Karpas-422 (cell line): Measurements from ENCODE around the gene SUV39H2. TPM values are rescaled to one million over a fixed set of nuclear protein-coding genes. Genes with fewer than 3 reads are reported as not detected.
"Not testable (repeated sequence)": the region's sequence is repeated elsewhere in the genome, so short reads cannot be mapped to it uniquely, and the experiment has no call there.

Experiments
- DNase-seq: peaks from one replicate; pipeline ENCODE4 v3.0.0-alpha.2; 2015
- H2AFZ ChIP-seq: fragments of 200-600 bp; sonication (generic); 2 replicates; pipeline ENCODE4 v1.6.1; 2014; ENCODE audit warnings: antibody characterized with exemption, low read length, mixed read lengths
- H3K27ac ChIP-seq: fragments of 200-600 bp; sonication (generic); 2 replicates; pipeline ENCODE4 v1.5.1; 2014; ENCODE audit warnings: mild to moderate bottlenecking, low read length, moderate library complexity
- H3K27me3 ChIP-seq: fragments of 200-600 bp; sonication (generic); 2 replicates; pipeline ENCODE4 v1.6.1; 2014; ENCODE audit warnings: low read length, mixed read lengths
- H3K36me3 ChIP-seq: fragments of 200-600 bp; sonication (generic); 2 replicates; pipeline ENCODE4 v1.6.1; 2014; ENCODE audit warnings: low read length, mixed read lengths; ENCODE audit not compliant: insufficient read depth
- H3K4me1 ChIP-seq: fragments of 200-600 bp; sonication (generic); 2 replicates; pipeline ENCODE4 v1.6.1; 2014; ENCODE audit warnings: mild to moderate bottlenecking, low read length, mixed read lengths
- H3K4me2 ChIP-seq: fragments of 200-600 bp; sonication (generic); 2 replicates; pipeline ENCODE4 v1.6.1; 2014; ENCODE audit warnings: low read length, low read depth, mild to moderate bottlenecking; ENCODE audit not compliant: poor library complexity, severe bottlenecking
- H3K4me3 ChIP-seq: fragments of 200-600 bp; sonication (generic); 2 replicates; pipeline ENCODE4 v1.5.1; 2014; ENCODE audit warnings: mild to moderate bottlenecking, antibody characterized with exemption, low read length, mixed read lengths
- H3K79me2 ChIP-seq: fragments of 200-600 bp; sonication (generic); 2 replicates; pipeline ENCODE4 v1.6.1; 2014; ENCODE audit warnings: mild to moderate bottlenecking, low read length, mixed read lengths
- H3K9ac ChIP-seq: fragments of 200-600 bp; sonication (generic); 2 replicates; pipeline ENCODE4 v1.6.0; 2014; ENCODE audit warnings: low read length
- H3K9me2 ChIP-seq: fragments of 200-600 bp; sonication (generic), shearing (Covaris generic); replicated peaks from 2 replicates; pipeline ENCODE4 v1.6.0; 2014; ENCODE audit warnings: mild to moderate bottlenecking, low read length, moderate library complexity; ENCODE audit not compliant: insufficient read depth
- H3K9me3 ChIP-seq: fragments of 300-700, 200-600 bp; sonication (generic); 2 replicates; pipeline ENCODE4 v1.6.1; 2014; ENCODE audit warnings: low read length, mixed read lengths
- H4K20me1 ChIP-seq: fragments of 200-600 bp; sonication (generic); 2 replicates; pipeline ENCODE4 v1.6.1; 2014; ENCODE audit warnings: mild to moderate bottlenecking, antibody characterized with exemption, low read length, low read depth; ENCODE audit not compliant: insufficient read depth
- total RNA-seq: library from RNA; depleted of rRNA; stranded (reverse); fragments of >200 nt; shearing (Covaris generic); gene quantifications from 2 replicates; pipeline ENCODE4 v1.2.3, GENCODE V29; 2014; ENCODE audit warnings: low replicate concordance

The SUV39H2 gene
- total RNA-seq, 1 experiment from 2014 or later = 23.8 TPM

GRCh38 chr10:14860791-14861190 is 17.9 kb upstream of the SUV39H2 start:
- H3K79me2 ChIP-seq = peaks cover 53% of the 10 kb centered on the region
- no peaks in the 10 kb centered on the region for H4K20me1 ChIP-seq
- H3K27ac ChIP-seq = no peak overlapping the region
- peaks cover 31% of the 10 kb centered on the region for H3K36me3 ChIP-seq
- no peak overlapping the region for H2AFZ ChIP-seq
- no peaks in the 10 kb centered on the region; the same call in 1 of the 2 replicates for H3K4me1 ChIP-seq
- no peaks in the 10 kb centered on the region for H3K9me2 ChIP-seq
- H3K9me3 ChIP-seq = no peaks in the 10 kb centered on the region
- no peak overlapping the region for H3K4me2 ChIP-seq
- no peak for DNase-seq
- H3K4me3 ChIP-seq = no peak overlapping the region
- no peaks in the 10 kb centered on the region for H3K27me3 ChIP-seq
- H3K9ac ChIP-seq = no peak overlapping the region

- H3K9me2 ChIP-seq, H3K9ac ChIP-seq, DNase-seq, H3K4me1 ChIP-seq, H3K27ac ChIP-seq, H3K9me3 ChIP-seq, H2AFZ ChIP-seq, H3K27me3 ChIP-seq, H3K4me2 ChIP-seq, H3K4me3 ChIP-seq, H4K20me1 ChIP-seq: not testable (repeated sequence)
- peaks cover 30% of the 10 kb centered on the region for H3K79me2 ChIP-seq
- H3K36me3 ChIP-seq = peaks cover 31% of the 10 kb centered on the region
Observed at GRCh38 chr10:14864466-14864865, 14.2 kb upstream of the SUV39H2 start.

GRCh38 chr10:14864871-14865270 is 13.8 kb upstream of the SUV39H2 start:
- not testable (repeated sequence) for DNase-seq, H3K4me1 ChIP-seq, H3K9me3 ChIP-seq, H3K4me2 ChIP-seq, H3K27ac ChIP-seq, H3K4me3 ChIP-seq, H3K27me3 ChIP-seq, H3K9me2 ChIP-seq, H3K9ac ChIP-seq, H2AFZ ChIP-seq, H4K20me1 ChIP-seq
- Histone ChIP-seq H3K79me2 (peaks cover 31% of the 10 kb centered on the region), H3K36me3 (peaks cover 33% of the 10 kb centered on the region)

GRCh38 chr10:14873090-14873760 is 5.4 kb upstream of the SUV39H2 start:
- Histone ChIP-seq H3K4me2 (no peak overlapping the region), H3K4me1 (peaks cover 29% of the 10 kb centered on the region), H3K27ac (no peak overlapping the region), H2AFZ (no peak overlapping the region), H3K9me3 (no peaks in the 10 kb centered on the region), H4K20me1 (no peaks in the 10 kb centered on the region), H3K79me2 (peaks cover 51% of the 10 kb centered on the region), H3K4me3 (no peak overlapping the region), H3K9me2 (no peaks in the 10 kb centered on the region), H3K9ac (no peak overlapping the region), H3K27me3 (no peaks in the 10 kb centered on the region), H3K36me3 (peaks cover 27% of the 10 kb centered on the region; the same call in 1 of the 2 replicates)
- no peak for DNase-seq

- Histone ChIP-seq H3K9ac (no peak overlapping the region), H3K4me2 (no peak overlapping the region), H3K4me1 (peaks cover 31% of the 10 kb centered on the region), H3K27ac (no peak overlapping the region), H3K36me3 (peaks cover 7% of the 10 kb centered on the region; the same call in 1 of the 2 replicates), H3K9me2 (no peaks in the 10 kb centered on the region), H3K4me3 (no peak overlapping the region), H2AFZ (no peak overlapping the region), H3K79me2 (peaks cover 64% of the 10 kb centered on the region), H3K27me3 (no peaks in the 10 kb centered on the region), H3K9me3 (no peaks in the 10 kb centered on the region), H4K20me1 (no peaks in the 10 kb centered on the region)
- DNase-seq = no peak
Observed at GRCh38 chr10:14875941-14876340, 2.7 kb upstream of the SUV39H2 start.

- Histone ChIP-seq H3K4me2 (peak overlapping the region; percentile 97), H3K9me2 (no peaks in the 10 kb centered on the region), H3K9ac (peak overlapping the region; percentile 86), H4K20me1 (no peaks in the 10 kb centered on the region), H2AFZ (no peak overlapping the region), H3K79me2 (peaks cover 68% of the 10 kb centered on the region), H3K9me3 (no peaks in the 10 kb centered on the region), H3K36me3 (peaks cover 5% of the 10 kb centered on the region; the same call in 1 of the 2 replicates), H3K27ac (peak overlapping the region; percentile 75), H3K27me3 (no peaks in the 10 kb centered on the region), H3K4me3 (peak overlapping the region; percentile 83), H3K4me1 (peaks cover 35% of the 10 kb centered on the region)
- DNase-seq = no peak
Observed at GRCh38 chr10:14876764-14877163, 1.9 kb upstream of the SUV39H2 start.

- Histone ChIP-seq H4K20me1 (no peaks in the 10 kb centered on the region), H3K27me3 (no peaks in the 10 kb centered on the region), H3K4me2 (peak overlapping the region; percentile 73), H3K9ac (peak overlapping the region; percentile 86), H3K9me3 (no peaks in the 10 kb centered on the region), H2AFZ (no peak overlapping the region), H3K4me1 (peaks cover 36% of the 10 kb centered on the region), H3K79me2 (peaks cover 94% of the 10 kb centered on the region), H3K4me3 (peak overlapping the region; percentile 83), H3K27ac (peak overlapping the region; percentile 36; the same call in 1 of the 2 replicates), H3K9me2 (no peaks in the 10 kb centered on the region), H3K36me3 (peaks cover 11% of the 10 kb centered on the region; the same call in 1 of the 2 replicates)
- DNase-seq = peak; percentile 69
Observed at GRCh38 chr10:14879124-14879927, 660 bp downstream of the SUV39H2 start.

GRCh38 chr10:14879928-14880193 is 1.2 kb downstream of the SUV39H2 start:
- peaks cover 95% of the 10 kb centered on the region for H3K79me2 ChIP-seq
- H3K27ac ChIP-seq = peak overlapping the region; percentile 36; the same call in 1 of the 2 replicates
- no peaks in the 10 kb centered on the region for H3K27me3 ChIP-seq
- DNase-seq = peak; percentile 61
- peak overlapping the region; percentile 73 for H3K4me2 ChIP-seq
- H3K9me2 ChIP-seq = no peaks in the 10 kb centered on the region
- H3K4me3 ChIP-seq = peak overlapping the region; percentile 83
- H4K20me1 ChIP-seq = no peaks in the 10 kb centered on the region
- peaks cover 12% of the 10 kb centered on the region; the same call in 1 of the 2 replicates for H3K36me3 ChIP-seq
- H3K4me1 ChIP-seq = peaks cover 36% of the 10 kb centered on the region
- no peaks in the 10 kb centered on the region for H3K9me3 ChIP-seq
- peak overlapping the region; percentile 86 for H3K9ac ChIP-seq
- no peak overlapping the region for H2AFZ ChIP-seq
